ENCODE measurements around the gene PRM1.

PRM1 gene

GRCh38 chr16:11273721-11274324 is 7.3 kb downstream of the PRM1 start:
- DNase-seq (ENCODE audit: low read depth in 1 of 2, low spot score in 1 of 2) = no peak

- no peak for DNase-seq (ENCODE audit: low read depth in 1 of 2, low spot score in 1 of 2)
Observed at GRCh38 chr16:11272921-11273720, 8.0 kb downstream of the PRM1 start, which contains the start of gene PRM3. Gene PRM3, minus strand, starts transcription at chr16:11273629. Its CDS starts 34 bp downstream, at chr16:11273595.

- DNase-seq (ENCODE audit: low read depth in 1 of 2, low spot score in 1 of 2) = no peak
Observed at GRCh38 chr16:11272484-11272883, 8.6 kb downstream of the PRM1 start.

GRCh38 chr16:11271610-11272009 is 9.5 kb downstream of the PRM1 start:
- DNase-seq (ENCODE audit: low read depth in 1 of 2, low spot score in 1 of 2) = no peak

- DNase-seq (ENCODE audit: low read depth in 1 of 2, low spot score in 1 of 2) = no peak
Observed at GRCh38 chr16:11270602-11271162, 10.4 kb downstream of the PRM1 start.

GRCh38 chr16:11268921-11269375 is 12.2 kb downstream of the PRM1 start, which contains the start of gene TNP2:
Gene TNP2, minus strand, starts transcription at chr16:11269325. Its CDS starts 63 bp downstream, at chr16:11269262.
- no peak for DNase-seq (ENCODE audit: low read depth in 1 of 2, low spot score in 1 of 2)

GRCh38 chr16:11265124-11265523 is 16.0 kb downstream of the PRM1 start:
- no peak for DNase-seq (ENCODE audit: low read depth in 1 of 2, low spot score in 1 of 2)

GRCh38 chr16:11264155-11264832 is 16.8 kb downstream of the PRM1 start:
- DNase-seq (ENCODE audit: low read depth in 1 of 2, low spot score in 1 of 2) = no peak

- DNase-seq (ENCODE audit: low read depth in 1 of 2, low spot score in 1 of 2) = no peak
Observed at GRCh38 chr16:11263737-11264136, 17.4 kb downstream of the PRM1 start.

GRCh38 chr16:11262915-11263314 is 18.2 kb downstream of the PRM1 start:
- no peak for DNase-seq (ENCODE audit: low read depth in 1 of 2, low spot score in 1 of 2)

- no peak for DNase-seq (ENCODE audit: low read depth in 1 of 2, low spot score in 1 of 2)
Observed at GRCh38 chr16:11260596-11260966, 20.5 kb downstream of the PRM1 start.

- DNase-seq (ENCODE audit: low read depth in 1 of 2, low spot score in 1 of 2) = no peak
Observed at GRCh38 chr16:11259655-11260595, 21.2 kb downstream of the PRM1 start.

- DNase-seq (ENCODE audit: low read depth in 1 of 2, low spot score in 1 of 2) = no peak
Observed at GRCh38 chr16:11258553-11259492, 22.3 kb downstream of the PRM1 start.

- DNase-seq (ENCODE audit: low read depth in 1 of 2, low spot score in 1 of 2) = no peak
Observed at GRCh38 chr16:11257131-11257938, 23.8 kb downstream of the PRM1 start.

- no peak for DNase-seq (ENCODE audit: low read depth in 1 of 2, low spot score in 1 of 2)
Observed at GRCh38 chr16:11256661-11257130, 24.4 kb downstream of the PRM1 start.

- DNase-seq (ENCODE audit: low read depth in 1 of 2, low spot score in 1 of 2) = peak; percentile 72 to 88
Observed at GRCh38 chr16:11255737-11256660, 25.1 kb downstream of the PRM1 start, which contains the start of gene SOCS1. Gene SOCS1, minus strand, starts transcription at chr16:11256204. Its CDS starts 726 bp downstream, at chr16:11255478.
